Smooth muscle cell (in vitro differentiated cells): ENCODE results near the gene PPP4R1. TPM values are rescaled to one million over a fixed set of nuclear protein-coding genes. Genes with fewer than 3 reads are reported as not detected.

Experiments used
- DNase-seq: peaks from one replicate; lab custom pipeline; 2025; ENCODE audit not compliant: unreplicated experiment; lab: John Stamatoyannopoulos, UW
- H2AFZ ChIP-seq: fragments of 200-600 bp; sonication (generic); 2 replicates; pipeline ENCODE4 v1.6.0; 2016; ENCODE audit warnings: antibody characterized with exemption, low read depth, mild to moderate bottlenecking
- H3F3A ChIP-seq: fragments of 200-600 bp; sonication (generic); 2 replicates; pipeline ENCODE4 v1.6.0; 2017; ENCODE audit warnings: antibody characterized with exemption, low read depth
- H3K27ac ChIP-seq: fragments of 200-600 bp; sonication (generic); 2 replicates; pipeline ENCODE4 v1.5.1; 2016; ENCODE audit warnings: low read depth, mild to moderate bottlenecking
- H3K27me3 ChIP-seq: fragments of 200-600 bp; sonication (generic); 2 replicates; pipeline ENCODE4 v1.6.1; 2016; ENCODE audit warnings: low read depth, mild to moderate bottlenecking
- H3K36me3 ChIP-seq: fragments of 200-600 bp; sonication (generic); 2 replicates; pipeline ENCODE4 v1.5.1; 2016; ENCODE audit warnings: low read depth
- H3K4me1 ChIP-seq: fragments of 200-600 bp; sonication (generic); 2 replicates; pipeline ENCODE4 v1.5.1; 2016; ENCODE audit warnings: low read depth
- H3K4me2 ChIP-seq: fragments of 200-600 bp; sonication (generic); 2 replicates; pipeline ENCODE4 v1.6.0; 2016; ENCODE audit warnings: mild to moderate bottlenecking
- H3K4me3 ChIP-seq: fragments of 200-600 bp; sonication (generic); 2 replicates; pipeline ENCODE4 v1.5.1; 2016; ENCODE audit warnings: mild to moderate bottlenecking
- H3K79me2 ChIP-seq: fragments of 200-600 bp; sonication (generic); 2 replicates; pipeline ENCODE4 v1.6.0; 2016; ENCODE audit warnings: low read depth, mild to moderate bottlenecking
- H3K9ac ChIP-seq: fragments of 200-600 bp; sonication (generic); 2 replicates; pipeline ENCODE4 v1.6.0; 2016; ENCODE audit warnings: low read depth
- H3K9me3 ChIP-seq: fragments of 200-600 bp; sonication (generic); replicated peaks from 2 replicates; pipeline ENCODE4 v1.5.1; 2016; ENCODE audit warnings: low read depth
- H4K20me1 ChIP-seq: fragments of 200-600 bp; sonication (generic); 2 replicates; pipeline ENCODE4 v1.6.0; 2016; ENCODE audit warnings: low read depth
- CTCF ChIP-seq: fragments of 200-600 bp; sonication (generic); IDR thresholded peaks from 2 replicates; pipeline ENCODE4 v1.5.1; 2017; ENCODE audit warnings: borderline replicate concordance, mild to moderate bottlenecking, antibody characterized with exemption; ENCODE audit not compliant: insufficient read depth, poor library complexity, severe bottlenecking
- WGBS: methylation state at CpG from one replicate; pipeline ENCODE4 v1.1.7; 2016; ENCODE audit warnings: low lambda C conversion rate; 5-methylcytosine and 5-hydroxymethylcytosine counted together
- polyA plus RNA-seq: library from polyadenylated mRNA; unstranded; fragments of >200 nt; fragmentation: Nextera tagmentation; extraction: Ambion mirVana; gene quantifications from 2 replicates; pipeline ENCODE4 v1.2.1, GENCODE V29; 2016
- total RNA-seq: library from RNA; depleted of rRNA; stranded (reverse); fragments of >200 nt; gene quantifications from 2 replicates; pipeline ENCODE4 v1.2.3, GENCODE V29; 2014

PPP4R1 gene
- total and polyA plus RNA-seq, 2 experiments from 2014 or later, result 25.9 to 78.4 TPM

- no peak overlapping the region for H3K4me3 ChIP-seq
- peaks cover 98% of the 10 kb centered on the region for H3K79me2 ChIP-seq
- peaks cover 4% of the 10 kb centered on the region for H3K36me3 ChIP-seq
- peaks cover 4% of the 10 kb centered on the region for H3K9me3 ChIP-seq
- no peaks in the 10 kb centered on the region for H3K4me1 ChIP-seq
- H3K27ac ChIP-seq, result no peak overlapping the region
- 92% methylated on average over 2 of the region's 2 CpGs for WGBS
- DNase-seq, result no peak
- H3K27me3 ChIP-seq, result no peaks in the 10 kb centered on the region
- no peak for TF ChIP-seq CTCF
- no peak overlapping the region for H2AFZ ChIP-seq
- H3K4me2 ChIP-seq, result no peak overlapping the region
- peaks cover 11% of the 10 kb centered on the region for H3F3A ChIP-seq
- H4K20me1 ChIP-seq, result peaks cover 78% of the 10 kb centered on the region
- H3K9ac ChIP-seq, result no peak overlapping the region
Observed at GRCh38 chr18:9604348-9604747, 10.0 kb downstream of the PPP4R1 start.

- Histone ChIP-seq H3K79me2 (peaks cover 98% of the 10 kb centered on the region), H3K4me1 (no peaks in the 10 kb centered on the region), H4K20me1 (peaks cover 76% of the 10 kb centered on the region), H2AFZ (no peak overlapping the region), H3K36me3 (peaks cover 4% of the 10 kb centered on the region), H3K27ac (no peak overlapping the region), H3K9me3 (peaks cover 4% of the 10 kb centered on the region), H3K4me3 (no peak overlapping the region), H3F3A (no peaks in the 10 kb centered on the region), H3K4me2 (no peak overlapping the region), H3K9ac (no peak overlapping the region), H3K27me3 (no peaks in the 10 kb centered on the region)
- TF ChIP-seq CTCF, result no peak
- no peak for DNase-seq
Observed at GRCh38 chr18:9599328-9599727, 15.0 kb downstream of the PPP4R1 start.

- Histone ChIP-seq H3K36me3 (peaks cover 4% of the 10 kb centered on the region), H3K9me3 (peaks cover 4% of the 10 kb centered on the region), H3K27me3 (no peaks in the 10 kb centered on the region), H3F3A (no peaks in the 10 kb centered on the region), H3K9ac (no peak overlapping the region), H2AFZ (no peak overlapping the region), H3K4me1 (no peaks in the 10 kb centered on the region), H3K27ac (no peak overlapping the region), H3K79me2 (peaks cover 98% of the 10 kb centered on the region), H3K4me2 (no peak overlapping the region), H4K20me1 (peaks cover 68% of the 10 kb centered on the region), H3K4me3 (no peak overlapping the region)
- WGBS, result 87% methylated on average over 3 of the region's 3 CpGs
- TF ChIP-seq CTCF, result no peak
- DNase-seq, result no peak
Observed at GRCh38 chr18:9597609-9598008, 16.8 kb downstream of the PPP4R1 start.

- Histone ChIP-seq H3K4me1 (no peaks in the 10 kb centered on the region), H3K9ac (no peak overlapping the region), H3K4me3 (no peak overlapping the region), H3K27ac (no peak overlapping the region), H3F3A (no peaks in the 10 kb centered on the region), H4K20me1 (peaks cover 69% of the 10 kb centered on the region), H3K36me3 (peaks cover 4% of the 10 kb centered on the region), H3K4me2 (no peak overlapping the region), H3K79me2 (peaks cover 100% of the 10 kb centered on the region), H2AFZ (no peak overlapping the region), H3K27me3 (no peaks in the 10 kb centered on the region), H3K9me3 (peaks cover 4% of the 10 kb centered on the region)
- DNase-seq, result no peak
- 96% methylated on average over 4 of the region's 4 CpGs for whole genome bisulfite sequencing
- TF ChIP-seq CTCF, result no peak
Observed at GRCh38 chr18:9596843-9597526, 17.4 kb downstream of the PPP4R1 start.
